ENCODE results near the gene CNDP2.

- TF ChIP-seq ZNF384 (IDR thresholded peaks at IDR 0.05), result no peak
- TF ChIP-seq FOXA1 (IDR thresholded peaks at IDR 0.05), result no peak
- TF ChIP-seq SP1 (IDR thresholded peaks at IDR 0.05), result no peak
- TF ChIP-seq BHLHE40 (IDR thresholded peaks at IDR 0.05; ENCODE audit: borderline replicate concordance), result no peak
- TF ChIP-seq NFRKB (IDR thresholded peaks at IDR 0.05), result no peak
- TF ChIP-seq HDGF (IDR thresholded peaks at IDR 0.05; ENCODE audit: borderline replicate concordance), result no peak
- TF ChIP-seq CTBP1 (IDR thresholded peaks at IDR 0.05; ENCODE audit: borderline replicate concordance), result no peak
- no peak for TF ChIP-seq SUZ12 (IDR thresholded peaks at IDR 0.05)
- no peak for TF ChIP-seq FOXM1 (IDR thresholded peaks at IDR 0.05; ENCODE audit: borderline replicate concordance)
- TF ChIP-seq FOXK2 (IDR thresholded peaks at IDR 0.05), result no peak
- TF ChIP-seq TARDBP (IDR thresholded peaks at IDR 0.05), result no peak
These were observed 41.8 kb upstream of the CNDP2 start for GRCh38 chr18:74454279-74454751.
